ENCODE measurements around the gene ARMH3.
A peak's percentile ranks its signal among the peaks of the same experiment; 100 is the strongest.

The ARMH3 gene

GRCh38 chr10:101939008-101939648 is 116.8 kb downstream of the ARMH3 start:
- DNase-seq (ENCODE audit: low read depth, low spot score): peak; percentile 54

- no peak for DNase-seq (ENCODE audit: low read depth, low spot score)
Measured at GRCh38 chr10:101938305-101939007, 117.5 kb downstream of the ARMH3 start.

- no peak for DNase-seq (ENCODE audit: low read depth, low spot score)
Measured at GRCh38 chr10:101935431-101935830, 120.5 kb downstream of the ARMH3 start.

GRCh38 chr10:101934686-101935305 is 121.2 kb downstream of the ARMH3 start:
- DNase-seq (ENCODE audit: low read depth, low spot score): no peak

GRCh38 chr10:101933976-101934375 is 122.0 kb downstream of the ARMH3 start:
- DNase-seq (ENCODE audit: low read depth, low spot score): no peak

GRCh38 chr10:101932183-101932582 is 123.8 kb downstream of the ARMH3 start:
- no peak for DNase-seq (ENCODE audit: low read depth, low spot score)

- no peak for DNase-seq (ENCODE audit: low read depth, low spot score)
Measured at GRCh38 chr10:101925027-101925426, 130.9 kb downstream of the ARMH3 start.

GRCh38 chr10:101923256-101923655 is 132.7 kb downstream of the ARMH3 start:
- no peak for DNase-seq (ENCODE audit: low read depth, low spot score)

- DNase-seq (ENCODE audit: low read depth, low spot score): no peak
Measured at GRCh38 chr10:101922846-101923245, 133.1 kb downstream of the ARMH3 start.

- no peak for DNase-seq (ENCODE audit: low read depth, low spot score)
Measured at GRCh38 chr10:101920546-101920945, 135.4 kb downstream of the ARMH3 start.

GRCh38 chr10:101919026-101919770 is 136.8 kb downstream of the ARMH3 start:
- DNase-seq (ENCODE audit: low read depth, low spot score): no peak

GRCh38 chr10:101912561-101913179 is 143.3 kb downstream of the ARMH3 start:
- DNase-seq (ENCODE audit: low read depth, low spot score): no peak

GRCh38 chr10:101906586-101907183 is 149.3 kb downstream of the ARMH3 start:
- no peak for DNase-seq (ENCODE audit: low read depth, low spot score)

- no peak for DNase-seq (ENCODE audit: low read depth, low spot score)
Measured at GRCh38 chr10:101905251-101905650, 150.7 kb downstream of the ARMH3 start.

- DNase-seq (ENCODE audit: low read depth, low spot score): no peak
Measured at GRCh38 chr10:101903827-101904550, 152.0 kb downstream of the ARMH3 start.

GRCh38 chr10:101902820-101903145 is 153.2 kb downstream of the ARMH3 start:
- DNase-seq (ENCODE audit: low read depth, low spot score): no peak

- no peak for DNase-seq (ENCODE audit: low read depth, low spot score)
Measured at GRCh38 chr10:101902032-101902819, 153.7 kb downstream of the ARMH3 start.

- DNase-seq (ENCODE audit: low read depth, low spot score): no peak
Measured at GRCh38 chr10:101901340-101901739, 154.6 kb downstream of the ARMH3 start.

GRCh38 chr10:101897633-101898032 is 158.3 kb downstream of the ARMH3 start:
- DNase-seq (ENCODE audit: low read depth, low spot score): no peak

Data from brain pericyte (primary cell).